ENCODE results near the gene SLC39A3. TPM values are rescaled to one million over a fixed set of nuclear protein-coding genes. Genes with fewer than 3 reads are reported as not detected.

SLC39A3 gene
- total and polyA plus RNA-seq, 2 of the 8 experiments (the other 6 are each of a cell fraction or from before 2014, with no cell fraction given), result 33.0 to 52.9 TPM

- Histone ChIP-seq H3K23ac (ENCODE audit: insufficient read length) (no peak overlapping the region), H2BK12ac (ENCODE audit: low read depth, low read length) (no peak overlapping the region), H3K27ac (ENCODE audit: low read depth, low read length) (no peak overlapping the region), H3K23me2 (ENCODE audit: low read depth, low read length) (no peaks in the 10 kb centered on the region), H3K4me3 (ENCODE audit: extremely low read depth in 1 of 4, insufficient read depth in 2 of 4, low read depth in 3 of 4, low read length in 4 of 4) (no peak overlapping the region), H3K79me2 (ENCODE audit: control insufficient read depth in 1 of 2, insufficient read depth in 2 of 2, low read length in 2 of 2) (no peaks in the 10 kb centered on the region), H3K9me3 (ENCODE audit: insufficient read depth in 2 of 2, low read depth in 1 of 2, low read length in 1 of 2) (no peaks in the 10 kb centered on the region), H3K36me3 (ENCODE audit: control insufficient read depth in 2 of 4, insufficient read depth in 4 of 4, low read length in 3 of 4) (peaks cover 0 to 2% (median 0%) of the 10 kb centered on the region in 4 experiments; a peak in 1 of 8 replicates), H3K79me1 (ENCODE audit: low read depth, low read length) (no peaks in the 10 kb centered on the region), H4K5ac (ENCODE audit: insufficient read length, low read depth, low read length) (no peak overlapping the region), H2AK5ac (ENCODE audit: low read depth, low read length) (no peak overlapping the region), H3K9ac (replicated peaks in 1 of 4; ENCODE audit: extremely low read depth in 1 of 4, low read depth in 3 of 4, low read length in 3 of 4) (no peak overlapping the region), H2BK5ac (ENCODE audit: low read depth, low read length) (no peak overlapping the region), H2BK120ac (replicated peaks; ENCODE audit: low read depth, low read length) (no peak overlapping the region), H4K91ac (replicated peaks; ENCODE audit: insufficient read length, low read length) (no peak overlapping the region), H3K4me2 (ENCODE audit: insufficient read depth in 1 of 2, low read depth in 2 of 2, low read length in 2 of 2) (no peak overlapping the region), H3K18ac (ENCODE audit: extremely low read depth, low read length) (no peak overlapping the region), H2BK15ac (ENCODE audit: low read length) (no peak overlapping the region), H3K56ac (replicated peaks; ENCODE audit: insufficient read length, low read depth, low read length) (no peak overlapping the region), H3K4me1 (replicated peaks in 1 of 4; ENCODE audit: control insufficient read depth in 3 of 4, insufficient read depth in 4 of 4, low read length in 3 of 4) (peaks cover 0 to 9% (median 0%) of the 10 kb centered on the region in 4 experiments; a peak in 1 of 7 replicates), H2AFZ (ENCODE audit: low read length) (no peak overlapping the region), H3K27me3 (replicated peaks in 1 of 4; ENCODE audit: control insufficient read depth in 3 of 4, extremely low read depth in 1 of 4, insufficient read depth in 3 of 4, low read length in 3 of 4) (peaks cover 0 to under 1% (median 0%) of the 10 kb centered on the region in 4 experiments; a peak in 2 of 7 replicates), H3K4ac (replicated peaks; ENCODE audit: insufficient read length, low read depth, low read length) (no peak overlapping the region), H3K14ac (ENCODE audit: insufficient read length) (no peak overlapping the region), H4K8ac (ENCODE audit: extremely low read depth, insufficient read depth, low read length) (no peak overlapping the region), H4K20me1 (replicated peaks in 1 of 2; ENCODE audit: control insufficient read depth in 1 of 2, insufficient read depth in 2 of 2, low read length in 2 of 2) (peaks cover 0 to 2% of the 10 kb centered on the region in 2 experiments), H2BK20ac (ENCODE audit: low read length) (no peak overlapping the region)
- no peak for TF ChIP-seq EGR1 (IDR thresholded peaks at IDR 0.05; ENCODE audit: borderline replicate concordance, low read depth, low read length)
- ChIA-PET POLR2A (ENCODE audit: partially characterized antibody) (interaction anchor here (0.7 to 1.3 kb wide), 3 partner anchors 12 to 251 kb away, joined by 3 to 4 read pairs (median 3); no protein-coding TSS in a partner anchor), CTCF (ENCODE audit: partially characterized antibody) (interaction anchor here (0.5 to 3.8 kb wide), 14 partner anchors 12 to 449 kb away, joined by 3 to 14 read pairs (median 3); partner anchors contain the start of gene SLC39A3)
- DNase-seq (ENCODE audit: low read depth in 1 of 2, low spot score in 2 of 2) (no peak), FAIRE-seq (no peak)
- WGBS, 2 experiments (ENCODE audit: extremely low coverage in 1 of 2, insufficient coverage in 1 of 2, insufficient read length in 1 of 2, insufficient replicate concordance in 2 of 2, low coverage in 1 of 2, low lambda C conversion rate in 2 of 2, missing lambda C conversion rate in 1 of 2), result 78% methylated on average over 16 of the region's 16 CpGs; no CpG with 5 or more reads in 1 of the 2 experiments
Observed at GRCh38 chr19:2727640-2727944, 12.2 kb downstream of the SLC39A3 start.

Data from H1 (cell line).